Loucy (cell line): Measurements from ENCODE around the gene PTPA.

Source experiments
- H2AFZ ChIP-seq: fragments of 200-600 bp; sonication (generic); 2 replicates; pipeline ENCODE4 v1.6.0; 2016; ENCODE audit warnings: antibody characterized with exemption, mild to moderate bottlenecking, low read length, moderate library complexity
- H3F3A ChIP-seq: fragments of 200-600 bp; 2 replicates; pipeline ENCODE4 v1.6.0; 2016; ENCODE audit warnings: antibody characterized with exemption, low read depth, mild to moderate bottlenecking
- H3K27me3 ChIP-seq: fragments of 200-600 bp; sonication (generic); 2 replicates; pipeline ENCODE4 v1.6.1; 2014; ENCODE audit warnings: low read length, mild to moderate bottlenecking; ENCODE audit not compliant: insufficient read depth, poor library complexity, severe bottlenecking
- H3K36me3 ChIP-seq: fragments of 200-600 bp; sonication (generic); 2 replicates; pipeline ENCODE4 v1.6.1; 2016; ENCODE audit warnings: low read length; ENCODE audit not compliant: insufficient read depth
- H3K4me1 ChIP-seq: fragments of 200-600 bp; sonication (generic); 2 replicates; pipeline ENCODE4 v1.5.1; 2014; ENCODE audit warnings: low read length, mild to moderate bottlenecking; ENCODE audit not compliant: insufficient read depth, poor library complexity, severe bottlenecking
- H3K4me2 ChIP-seq: fragments of 200-600 bp; sonication (generic); 2 replicates; pipeline ENCODE4 v1.6.0; 2014; ENCODE audit warnings: antibody characterized with exemption, low read length, low read depth, mild to moderate bottlenecking; ENCODE audit not compliant: poor library complexity, severe bottlenecking
- H3K4me3 ChIP-seq: fragments of 200-600 bp; sonication (generic); 2 replicates; pipeline ENCODE4 v1.5.1; 2014; ENCODE audit warnings: low read length, mild to moderate bottlenecking, mixed read lengths; ENCODE audit not compliant: poor library complexity, severe bottlenecking
- H3K79me2 ChIP-seq: fragments of 200-600 bp; sonication (generic); 2 replicates; pipeline ENCODE4 v1.6.1; 2014; ENCODE audit warnings: low read length; ENCODE audit not compliant: insufficient read depth
- H3K9ac ChIP-seq: fragments of 200-600 bp; sonication (generic); 2 replicates; pipeline ENCODE4 v1.6.0; 2014; ENCODE audit warnings: mild to moderate bottlenecking, low read depth, low read length, moderate library complexity; ENCODE audit not compliant: poor library complexity, severe bottlenecking
- H3K9me2 ChIP-seq: fragments of 200-600 bp; sonication (generic); replicated peaks from 2 replicates; pipeline ENCODE4 v1.6.1; 2016; ENCODE audit warnings: low read depth, low read length, mixed read lengths
- H3K9me3 ChIP-seq: fragments of 200-600 bp; sonication (generic); 2 replicates; pipeline ENCODE4 v1.6.1; 2014; ENCODE audit warnings: mild to moderate bottlenecking, antibody characterized with exemption, low read length, low read depth; ENCODE audit not compliant: insufficient read depth
- H4K20me1 ChIP-seq: fragments of 200-600 bp; sonication (generic); 2 replicates; pipeline ENCODE4 v1.6.0; 2014; ENCODE audit warnings: antibody characterized with exemption, low read length, mild to moderate bottlenecking; ENCODE audit not compliant: insufficient read depth, poor library complexity, severe bottlenecking
- CTCF ChIP-seq: fragments of 200-600 bp; sonication (generic); conservative IDR thresholded peaks from 2 replicates; pipeline ENCODE4 v1.5.1; 2014; ENCODE audit warnings: mild to moderate bottlenecking, antibody characterized with exemption, low read length
- EZH2phosphoT487 ChIP-seq: fragments of 200-600 bp; IDR thresholded peaks from 2 replicates; pipeline ENCODE4 v1.6.1; 2018; ENCODE audit warnings: antibody characterized with exemption, mild to moderate bottlenecking, moderate library complexity, borderline replicate concordance

The PTPA gene

GRCh38 chr9:129170229-129170628 is 59.0 kb downstream of the PTPA start:
- Histone ChIP-seq H3K9me3 (no peaks in the 10 kb centered on the region), H3K4me1 (peaks cover 23% of the 10 kb centered on the region), H3K9me2 (no peaks in the 10 kb centered on the region), H2AFZ (no peak overlapping the region), H3K4me3 (no peak overlapping the region), H3K79me2 (no peaks in the 10 kb centered on the region), H3K4me2 (no peak overlapping the region), H3K36me3 (no peaks in the 10 kb centered on the region), H3K9ac (no peak overlapping the region), H3K27me3 (no peaks in the 10 kb centered on the region), H4K20me1 (no peaks in the 10 kb centered on the region), H3F3A (peaks cover under 1% of the 10 kb centered on the region; the same call in 1 of the 2 replicates)
- TF ChIP-seq CTCF (no peak), EZH2phosphoT487 (no peak)

- Histone ChIP-seq H2AFZ (no peak overlapping the region), H3K36me3 (no peaks in the 10 kb centered on the region), H3K4me1 (peaks cover 19% of the 10 kb centered on the region), H3K27me3 (no peaks in the 10 kb centered on the region), H3F3A (peaks cover 5% of the 10 kb centered on the region; the same call in 1 of the 2 replicates), H3K9me3 (no peaks in the 10 kb centered on the region), H4K20me1 (no peaks in the 10 kb centered on the region), H3K9me2 (no peaks in the 10 kb centered on the region), H3K9ac (no peak overlapping the region), H3K4me3 (no peak overlapping the region), H3K79me2 (peaks cover 6% of the 10 kb centered on the region; the same call in 1 of the 2 replicates), H3K4me2 (no peak overlapping the region)
- TF ChIP-seq CTCF, result no peak
- no peak for TF ChIP-seq EZH2phosphoT487
These were observed 61.0 kb downstream of the PTPA start for GRCh38 chr9:129171993-129172751.

GRCh38 chr9:129172816-129173215 is 61.6 kb downstream of the PTPA start:
- H4K20me1 ChIP-seq, result no peaks in the 10 kb centered on the region
- peaks cover 5% of the 10 kb centered on the region; the same call in 1 of the 2 replicates for H3F3A ChIP-seq
- H3K27me3 ChIP-seq, result no peaks in the 10 kb centered on the region
- H3K4me3 ChIP-seq, result no peak overlapping the region
- H3K4me2 ChIP-seq, result no peak overlapping the region
- H3K79me2 ChIP-seq, result peaks cover 6% of the 10 kb centered on the region; the same call in 1 of the 2 replicates
- no peaks in the 10 kb centered on the region for H3K36me3 ChIP-seq
- no peak overlapping the region for H3K9ac ChIP-seq
- TF ChIP-seq EZH2phosphoT487 (no peak), CTCF (no peak)
- peaks cover 16% of the 10 kb centered on the region for H3K4me1 ChIP-seq
- no peak overlapping the region for H2AFZ ChIP-seq
- H3K9me3 ChIP-seq, result no peaks in the 10 kb centered on the region
- H3K9me2 ChIP-seq, result no peaks in the 10 kb centered on the region
